HepG2 (cell line): Measurements from ENCODE around the gene RIPOR1. TPM values are rescaled to one million over a fixed set of nuclear protein-coding genes. Genes with fewer than 3 reads are reported as not detected.

ENCODE experiments used
- ZBTB42 ChIP-seq: sonication (generic); formaldehyde crosslinking; IDR thresholded peaks from 2 replicates; pipeline ENCODE4 v1.5.0; 2020; ENCODE audit warnings: mild to moderate bottlenecking, missing genetic modification reagents
- ZNF543 ChIP-seq: sonication (generic); formaldehyde crosslinking; IDR thresholded peaks from 2 replicates; pipeline ENCODE4 v1.4.0; 2020; ENCODE audit warnings: mild to moderate bottlenecking, missing genetic modification reagents
- polyA plus RNA-seq, 8 experiments: library from polyadenylated mRNA; depleted of rRNA in 3 of 8; stranded (reverse) in 7 of 8; unstranded in 1 of 8; fragments of >200 nt; fragmentation: Illumina TruSeq in 4 of 8; extraction: Trizol in 4 of 8; gene quantifications; 2 replicates each; pipeline versions ENCODE4 v1.2.1 to v1.2.3, GENCODE V29; 2011 to 2016; ENCODE audit warnings: low read depth in 4 of 8, missing spikeins in 1 of 8, mixed read lengths in 1 of 8; ENCODE audit not compliant: insufficient read depth in 1 of 8
- total RNA-seq, 5 experiments: library from RNA; depleted of rRNA; stranded (reverse); fragments of >200 nt; fragmentation: Illumina TruSeq; extraction: Trizol; gene quantifications; 2 replicates each; pipeline ENCODE4 v1.2.3, GENCODE V29; 2016; ENCODE audit warnings: low read depth in 1 of 5
- TF ChIP-seq, protein P1 (sequence below): sonication (generic); formaldehyde crosslinking; IDR thresholded peaks from 2 replicates; pipeline ENCODE4 v1.4.0; 2020; ENCODE audit warnings: missing genetic modification reagents, borderline replicate concordance
- TF ChIP-seq, protein P2 (sequence below): conservative IDR thresholded peaks from 2 replicates; pipeline ENCODE4 v1.6.1; 2018; ENCODE audit warnings: missing genetic modification reagents
- TF ChIP-seq, protein P3 (sequence below): sonication (generic); formaldehyde crosslinking; IDR thresholded peaks from 2 replicates; pipeline ENCODE4 v1.5.0; 2020; ENCODE audit warnings: mild to moderate bottlenecking, missing genetic modification reagents

Gene RIPOR1
- total and polyA plus RNA-seq, 2 of the 13 experiments (the other 11 are each of a cell fraction or from before 2014, with no cell fraction given) = 4.6 to 8.1 TPM

DNA sequence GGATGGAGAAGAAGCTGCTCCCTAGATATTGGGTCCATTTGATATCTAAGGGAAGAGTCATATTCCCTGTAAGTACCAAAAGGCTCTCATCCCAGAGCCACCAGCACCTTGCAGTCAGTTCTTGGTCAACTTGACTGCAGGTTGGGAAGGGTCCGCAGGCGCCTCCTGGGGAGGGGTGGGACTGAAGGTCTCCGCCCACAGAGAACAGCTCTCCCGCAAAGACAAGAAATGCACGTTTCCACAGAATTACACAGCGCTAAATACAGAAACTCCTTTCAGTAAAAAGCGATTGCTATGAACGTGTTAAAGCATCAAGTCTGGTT is 32.8 kb downstream of the RIPOR1 start (continued):
- TF ChIP-seq ZBTB42 (CRISPR knock-in tag) = no peak
- TF ChIP-seq ZNF543 (CRISPR knock-in tag) = no peak
- TF ChIP-seq, protein P1, sequence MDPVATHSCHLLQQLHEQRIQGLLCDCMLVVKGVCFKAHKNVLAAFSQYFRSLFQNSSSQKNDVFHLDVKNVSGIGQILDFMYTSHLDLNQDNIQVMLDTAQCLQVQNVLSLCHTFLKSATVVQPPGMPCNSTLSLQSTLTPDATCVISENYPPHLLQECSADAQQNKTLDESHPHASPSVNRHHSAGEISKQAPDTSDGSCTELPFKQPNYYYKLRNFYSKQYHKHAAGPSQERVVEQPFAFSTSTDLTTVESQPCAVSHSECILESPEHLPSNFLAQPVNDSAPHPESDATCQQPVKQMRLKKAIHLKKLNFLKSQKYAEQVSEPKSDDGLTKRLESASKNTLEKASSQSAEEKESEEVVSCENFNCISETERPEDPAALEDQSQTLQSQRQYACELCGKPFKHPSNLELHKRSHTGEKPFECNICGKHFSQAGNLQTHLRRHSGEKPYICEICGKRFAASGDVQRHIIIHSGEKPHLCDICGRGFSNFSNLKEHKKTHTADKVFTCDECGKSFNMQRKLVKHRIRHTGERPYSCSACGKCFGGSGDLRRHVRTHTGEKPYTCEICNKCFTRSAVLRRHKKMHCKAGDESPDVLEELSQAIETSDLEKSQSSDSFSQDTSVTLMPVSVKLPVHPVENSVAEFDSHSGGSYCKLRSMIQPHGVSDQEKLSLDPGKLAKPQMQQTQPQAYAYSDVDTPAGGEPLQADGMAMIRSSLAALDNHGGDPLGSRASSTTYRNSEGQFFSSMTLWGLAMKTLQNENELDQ (CRISPR knock-in tag) = peak; percentile 51; the same call in 1 of the 2 replicates
- TF ChIP-seq, protein P2, sequence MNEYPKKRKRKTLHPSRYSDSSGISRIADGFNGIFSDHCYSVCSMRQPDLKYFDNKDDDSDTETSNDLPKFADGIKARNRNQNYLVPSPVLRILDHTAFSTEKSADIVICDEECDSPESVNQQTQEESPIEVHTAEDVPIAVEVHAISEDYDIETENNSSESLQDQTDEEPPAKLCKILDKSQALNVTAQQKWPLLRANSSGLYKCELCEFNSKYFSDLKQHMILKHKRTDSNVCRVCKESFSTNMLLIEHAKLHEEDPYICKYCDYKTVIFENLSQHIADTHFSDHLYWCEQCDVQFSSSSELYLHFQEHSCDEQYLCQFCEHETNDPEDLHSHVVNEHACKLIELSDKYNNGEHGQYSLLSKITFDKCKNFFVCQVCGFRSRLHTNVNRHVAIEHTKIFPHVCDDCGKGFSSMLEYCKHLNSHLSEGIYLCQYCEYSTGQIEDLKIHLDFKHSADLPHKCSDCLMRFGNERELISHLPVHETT (CRISPR knock-in tag) = no peak
- TF ChIP-seq, protein P3, sequence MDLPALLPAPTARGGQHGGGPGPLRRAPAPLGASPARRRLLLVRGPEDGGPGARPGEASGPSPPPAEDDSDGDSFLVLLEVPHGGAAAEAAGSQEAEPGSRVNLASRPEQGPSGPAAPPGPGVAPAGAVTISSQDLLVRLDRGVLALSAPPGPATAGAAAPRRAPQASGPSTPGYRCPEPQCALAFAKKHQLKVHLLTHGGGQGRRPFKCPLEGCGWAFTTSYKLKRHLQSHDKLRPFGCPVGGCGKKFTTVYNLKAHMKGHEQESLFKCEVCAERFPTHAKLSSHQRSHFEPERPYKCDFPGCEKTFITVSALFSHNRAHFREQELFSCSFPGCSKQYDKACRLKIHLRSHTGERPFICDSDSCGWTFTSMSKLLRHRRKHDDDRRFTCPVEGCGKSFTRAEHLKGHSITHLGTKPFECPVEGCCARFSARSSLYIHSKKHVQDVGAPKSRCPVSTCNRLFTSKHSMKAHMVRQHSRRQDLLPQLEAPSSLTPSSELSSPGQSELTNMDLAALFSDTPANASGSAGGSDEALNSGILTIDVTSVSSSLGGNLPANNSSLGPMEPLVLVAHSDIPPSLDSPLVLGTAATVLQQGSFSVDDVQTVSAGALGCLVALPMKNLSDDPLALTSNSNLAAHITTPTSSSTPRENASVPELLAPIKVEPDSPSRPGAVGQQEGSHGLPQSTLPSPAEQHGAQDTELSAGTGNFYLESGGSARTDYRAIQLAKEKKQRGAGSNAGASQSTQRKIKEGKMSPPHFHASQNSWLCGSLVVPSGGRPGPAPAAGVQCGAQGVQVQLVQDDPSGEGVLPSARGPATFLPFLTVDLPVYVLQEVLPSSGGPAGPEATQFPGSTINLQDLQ (CRISPR knock-in tag) = 0 out of 2 replicates have a peak, but pooled peaks have one; percentile 0
